ENCODE results near the gene GNG13.
"Not testable (repeated sequence)": the region's sequence is repeated elsewhere in the genome, so short reads cannot be mapped to it uniquely, and the experiment has no call there.

Gene GNG13

GRCh38 chr16:781346-782010 lies 19.1 kb downstream of the GNG13 start:
- Histone ChIP-seq H3K4me1 (ENCODE audit: control insufficient read depth in 5 of 5, insufficient read depth in 5 of 5, low read length in 5 of 5) (peaks cover 0 to 6% (median 0%) of the 10 kb centered on the region in 5 donors), H3K9me3 (ENCODE audit: control insufficient read depth in 5 of 5, low read length in 5 of 5) (no peaks in the 10 kb centered on the region), H3K36me3 (ENCODE audit: control insufficient read depth in 5 of 5, insufficient read depth in 5 of 5, low read length in 5 of 5) (peaks cover 0 to 7% (median 5%) of the 10 kb centered on the region in 5 donors), H3K27ac (ENCODE audit: low read depth, low read length) (no peak overlapping the region), H3K27me3 (ENCODE audit: control insufficient read depth in 5 of 5, insufficient read depth in 4 of 5, low read length in 5 of 5) (peaks cover 21 to 47% (median 42%) of the 10 kb centered on the region in 5 donors), H3K4me3 (ENCODE audit: low read depth in 1 of 5, low read length in 5 of 5) (no peak overlapping the region), H3K9ac (ENCODE audit: low read length in 5 of 5) (no peak overlapping the region)

DNA sequence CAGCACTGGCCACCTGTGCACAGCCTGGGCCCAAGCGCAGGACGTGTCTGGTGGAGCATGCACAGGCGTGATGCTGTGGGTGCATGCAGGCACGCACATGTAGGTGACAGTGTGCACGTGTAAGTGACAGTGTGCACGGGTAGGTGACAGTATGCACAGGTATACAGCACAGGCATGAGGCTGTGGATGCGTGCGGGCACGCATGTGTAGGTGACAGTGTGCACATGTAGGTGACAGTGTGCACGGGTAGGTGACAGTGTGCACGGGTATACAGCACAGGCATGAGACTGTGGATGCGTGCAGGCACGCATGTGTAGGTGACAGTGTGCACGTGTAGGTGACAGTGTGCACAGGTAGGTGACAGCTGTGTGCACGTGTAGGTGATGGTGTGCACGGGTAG lies 20.2 kb downstream of the GNG13 start:
- Histone ChIP-seq H3K9me3 (ENCODE audit: control insufficient read depth in 5 of 5, low read length in 5 of 5) (no peaks in the 10 kb centered on the region), H3K27ac (ENCODE audit: low read depth, low read length) (no peak overlapping the region), H3K4me3 (ENCODE audit: low read depth in 1 of 5, low read length in 5 of 5) (no peak overlapping the region), H3K4me1 (ENCODE audit: control insufficient read depth in 5 of 5, insufficient read depth in 5 of 5, low read length in 5 of 5) (peaks cover 0 to 2% (median 0%) of the 10 kb centered on the region in 5 donors), H3K27me3 (ENCODE audit: control insufficient read depth in 5 of 5, insufficient read depth in 4 of 5, low read length in 5 of 5) (peaks cover 21 to 47% (median 44%) of the 10 kb centered on the region in 5 donors), H3K9ac (ENCODE audit: low read length in 5 of 5) (no peak overlapping the region), H3K36me3 (ENCODE audit: control insufficient read depth in 5 of 5, insufficient read depth in 5 of 5, low read length in 5 of 5) (no peaks in the 10 kb centered on the region)

- Histone ChIP-seq H3K27me3 (ENCODE audit: control insufficient read depth in 5 of 5, insufficient read depth in 4 of 5, low read length in 5 of 5) (peaks cover 21 to 49% (median 44%) of the 10 kb centered on the region in 5 donors), H3K27ac (ENCODE audit: low read depth, low read length) (no peak overlapping the region), H3K4me3 (ENCODE audit: low read depth in 1 of 5, low read length in 5 of 5) (no peak overlapping the region), H3K9ac (ENCODE audit: low read length in 5 of 5) (no peak overlapping the region), H3K9me3 (ENCODE audit: control insufficient read depth in 5 of 5, low read length in 5 of 5) (no peaks in the 10 kb centered on the region), H3K36me3 (ENCODE audit: control insufficient read depth in 5 of 5, insufficient read depth in 5 of 5, low read length in 5 of 5) (no peaks in the 10 kb centered on the region), H3K4me1 (ENCODE audit: control insufficient read depth in 5 of 5, insufficient read depth in 5 of 5, low read length in 5 of 5) (peaks cover 0 to 2% (median 0%) of the 10 kb centered on the region in 5 donors)
These were observed 21.0 kb downstream of the GNG13 start for GRCh38 chr16:779561-779960.

- H3K9ac ChIP-seq (ENCODE audit: low read length in 5 of 5) = no peak overlapping the region
- no peak overlapping the region for H3K27ac ChIP-seq (ENCODE audit: low read depth, low read length)
- no peaks in the 10 kb centered on the region for H3K36me3 ChIP-seq (ENCODE audit: control insufficient read depth in 5 of 5, insufficient read depth in 5 of 5, low read length in 5 of 5)
- H3K9me3 ChIP-seq (ENCODE audit: control insufficient read depth in 5 of 5, low read length in 5 of 5) = no peaks in the 10 kb centered on the region
- H3K4me1 ChIP-seq (ENCODE audit: control insufficient read depth in 5 of 5, insufficient read depth in 5 of 5, low read length in 5 of 5) = peaks cover 0 to 2% (median 0%) of the 10 kb centered on the region in 5 donors
- peaks cover 21 to 48% (median 44%) of the 10 kb centered on the region in 5 donors for H3K27me3 ChIP-seq (ENCODE audit: control insufficient read depth in 5 of 5, insufficient read depth in 4 of 5, low read length in 5 of 5)
- H3K4me3 ChIP-seq (ENCODE audit: low read depth in 1 of 5, low read length in 5 of 5) = no peak overlapping the region
These were observed 21.5 kb downstream of the GNG13 start for GRCh38 chr16:778909-779527.

GRCh38 chr16:778447-778846 lies 22.1 kb downstream of the GNG13 start:
- no peak overlapping the region for H3K9ac ChIP-seq (ENCODE audit: low read length in 5 of 5)
- H3K36me3 ChIP-seq (ENCODE audit: control insufficient read depth in 5 of 5, insufficient read depth in 5 of 5, low read length in 5 of 5) = no peaks in the 10 kb centered on the region
- no peak overlapping the region for H3K4me3 ChIP-seq (ENCODE audit: low read depth in 1 of 5, low read length in 5 of 5)
- peaks cover 19 to 46% (median 42%) of the 10 kb centered on the region in 5 donors for H3K27me3 ChIP-seq (ENCODE audit: control insufficient read depth in 5 of 5, insufficient read depth in 4 of 5, low read length in 5 of 5)
- no peaks in the 10 kb centered on the region for H3K9me3 ChIP-seq (ENCODE audit: control insufficient read depth in 5 of 5, low read length in 5 of 5)
- H3K4me1 ChIP-seq (ENCODE audit: control insufficient read depth in 5 of 5, insufficient read depth in 5 of 5, low read length in 5 of 5) = no peaks in the 10 kb centered on the region
- H3K27ac ChIP-seq (ENCODE audit: low read depth, low read length) = no peak overlapping the region

- Histone ChIP-seq H3K27me3 (ENCODE audit: control insufficient read depth in 5 of 5, insufficient read depth in 4 of 5, low read length in 5 of 5) (peaks cover 15 to 42% (median 35%) of the 10 kb centered on the region in 5 donors), H3K9ac (ENCODE audit: low read length in 5 of 5) (no peak overlapping the region), H3K9me3 (ENCODE audit: control insufficient read depth in 5 of 5, low read length in 5 of 5) (no peaks in the 10 kb centered on the region), H3K4me1 (ENCODE audit: control insufficient read depth in 5 of 5, insufficient read depth in 5 of 5, low read length in 5 of 5) (no peaks in the 10 kb centered on the region), H3K36me3 (ENCODE audit: control insufficient read depth in 5 of 5, insufficient read depth in 5 of 5, low read length in 5 of 5) (no peaks in the 10 kb centered on the region), H3K4me3 (ENCODE audit: low read depth in 1 of 5, low read length in 5 of 5) (no peak overlapping the region), H3K27ac (ENCODE audit: low read depth, low read length) (no peak overlapping the region)
These were observed 22.7 kb downstream of the GNG13 start for GRCh38 chr16:777826-778225.

GRCh38 chr16:776824-777223 lies 23.7 kb downstream of the GNG13 start:
- H3K27ac ChIP-seq (ENCODE audit: low read depth, low read length) = no peak overlapping the region
- no peak overlapping the region for H3K9ac ChIP-seq (ENCODE audit: low read length in 5 of 5)
- H3K4me1 ChIP-seq (ENCODE audit: control insufficient read depth in 5 of 5, insufficient read depth in 5 of 5, low read length in 5 of 5) = no peaks in the 10 kb centered on the region
- H3K27me3 ChIP-seq (ENCODE audit: control insufficient read depth in 5 of 5, insufficient read depth in 4 of 5, low read length in 5 of 5) = peaks cover 7 to 33% (median 25%) of the 10 kb centered on the region in 5 donors
- H3K4me3 ChIP-seq (ENCODE audit: low read depth in 1 of 5, low read length in 5 of 5) = no peak overlapping the region
- H3K36me3 ChIP-seq (ENCODE audit: control insufficient read depth in 5 of 5, insufficient read depth in 5 of 5, low read length in 5 of 5) = no peaks in the 10 kb centered on the region
- no peaks in the 10 kb centered on the region for H3K9me3 ChIP-seq (ENCODE audit: control insufficient read depth in 5 of 5, low read length in 5 of 5)

- peaks cover 4 to 28% (median 20%) of the 10 kb centered on the region in 5 donors for H3K27me3 ChIP-seq (ENCODE audit: control insufficient read depth in 5 of 5, insufficient read depth in 4 of 5, low read length in 5 of 5)
- not testable (repeated sequence) for H3K4me1 ChIP-seq (ENCODE audit: control insufficient read depth in 5 of 5, insufficient read depth in 5 of 5, low read length in 5 of 5)
These were observed 24.2 kb downstream of the GNG13 start for GRCh38 chr16:776298-776697.

GRCh38 chr16:775236-775796 lies 25.2 kb downstream of the GNG13 start:
- no peak overlapping the region for H3K27ac ChIP-seq (ENCODE audit: low read depth, low read length)
- peaks cover 0 to 18% (median 12%) of the 10 kb centered on the region in 5 donors for H3K27me3 ChIP-seq (ENCODE audit: control insufficient read depth in 5 of 5, insufficient read depth in 4 of 5, low read length in 5 of 5)
- H3K9me3 ChIP-seq (ENCODE audit: control insufficient read depth in 5 of 5, low read length in 5 of 5) = no peaks in the 10 kb centered on the region
- no peak overlapping the region for H3K9ac ChIP-seq (ENCODE audit: low read length in 5 of 5)
- H3K4me1 ChIP-seq (ENCODE audit: control insufficient read depth in 5 of 5, insufficient read depth in 5 of 5, low read length in 5 of 5) = no peaks in the 10 kb centered on the region
- H3K36me3 ChIP-seq (ENCODE audit: control insufficient read depth in 5 of 5, insufficient read depth in 5 of 5, low read length in 5 of 5) = no peaks in the 10 kb centered on the region
- H3K4me3 ChIP-seq (ENCODE audit: low read depth in 1 of 5, low read length in 5 of 5) = no peak overlapping the region

More at GRCh38 chr16:776298-776697, 24.2 kb downstream of the GNG13 start:
- H3K9ac ChIP-seq (ENCODE audit: low read length in 5 of 5); H3K27ac ChIP-seq (ENCODE audit: low read depth, low read length); H3K36me3 ChIP-seq (ENCODE audit: control insufficient read depth in 5 of 5, insufficient read depth in 5 of 5, low read length in 5 of 5); H3K9me3 ChIP-seq (ENCODE audit: control insufficient read depth in 5 of 5, low read length in 5 of 5); H3K4me3 ChIP-seq (ENCODE audit: low read depth in 1 of 5, low read length in 5 of 5): not testable (repeated sequence)
